Measurements from ENCODE around the gene FBLN7.
"Not testable (repeated sequence)": the region's sequence is repeated elsewhere in the genome, so short reads cannot be mapped to it uniquely, and the experiment has no call there.

FBLN7 gene

DNA sequence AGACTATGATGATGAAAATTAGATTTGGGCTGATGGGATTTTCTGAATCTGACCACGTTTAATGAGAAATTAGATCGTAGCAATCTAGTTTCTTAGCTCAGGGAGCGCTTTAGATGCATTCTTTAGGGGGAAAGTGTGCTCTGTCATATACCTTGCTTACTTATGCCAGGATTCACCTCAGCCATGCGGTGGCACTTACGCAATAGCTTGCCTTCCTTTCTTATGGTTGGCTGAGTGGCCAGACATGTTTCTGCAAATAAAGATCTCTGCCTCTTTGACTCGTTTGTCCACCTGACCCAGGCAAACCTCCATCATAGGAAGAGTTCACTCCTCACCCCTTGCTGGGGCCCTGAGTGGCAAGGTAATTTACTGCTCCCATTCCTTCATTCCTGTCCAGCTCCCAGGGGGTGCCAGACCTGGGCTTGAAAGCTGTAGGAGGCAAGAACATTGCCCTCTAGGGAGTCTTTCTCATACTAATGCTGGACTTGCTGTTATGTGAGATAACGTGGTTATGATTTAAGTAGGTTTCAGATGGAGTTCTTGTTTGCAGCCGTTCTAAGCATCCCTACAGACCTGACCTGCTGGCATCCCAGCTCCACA lies 57.1 kb downstream of the FBLN7 start:
- no peak overlapping the region for H3K27ac Mint-ChIP-seq
- no peak for ATAC-seq (ENCODE audit: low read depth)
- DNase-seq (ENCODE audit: low spot score in 2 of 2), result no peak
- H3K4me3 Mint-ChIP-seq, result no peak overlapping the region
- peaks cover 5% of the 10 kb centered on the region for H3K36me3 Mint-ChIP-seq
- H3K4me1 Mint-ChIP-seq, result peaks cover 3% of the 10 kb centered on the region
- H3K27me3 Mint-ChIP-seq, result peaks cover 4% of the 10 kb centered on the region
- peaks cover 3% of the 10 kb centered on the region for H3K9me3 Mint-ChIP-seq

DNA sequence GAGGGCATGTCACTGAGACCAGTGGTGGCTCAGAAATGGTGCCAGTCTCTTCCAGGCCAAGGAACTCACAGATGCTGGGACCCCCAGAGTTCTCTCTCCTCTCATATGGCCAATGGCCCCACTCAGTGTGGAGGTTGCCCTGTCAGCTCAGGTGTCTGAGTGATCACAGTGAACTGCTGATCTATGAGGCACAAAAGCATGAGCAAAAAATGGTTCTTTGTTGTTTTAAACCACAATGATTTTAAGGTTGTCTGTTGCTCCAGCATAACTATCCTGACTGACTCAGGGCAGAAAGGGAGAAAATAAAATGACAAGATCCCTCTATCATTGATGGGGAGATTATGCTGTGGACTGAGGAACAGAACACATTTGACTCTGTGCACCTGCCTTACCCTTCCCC lies 57.8 kb downstream of the FBLN7 start:
- no peak overlapping the region for H3K27ac Mint-ChIP-seq
- ATAC-seq (ENCODE audit: low read depth), result no peak
- peaks cover 3% of the 10 kb centered on the region for H3K9me3 Mint-ChIP-seq

DNA sequence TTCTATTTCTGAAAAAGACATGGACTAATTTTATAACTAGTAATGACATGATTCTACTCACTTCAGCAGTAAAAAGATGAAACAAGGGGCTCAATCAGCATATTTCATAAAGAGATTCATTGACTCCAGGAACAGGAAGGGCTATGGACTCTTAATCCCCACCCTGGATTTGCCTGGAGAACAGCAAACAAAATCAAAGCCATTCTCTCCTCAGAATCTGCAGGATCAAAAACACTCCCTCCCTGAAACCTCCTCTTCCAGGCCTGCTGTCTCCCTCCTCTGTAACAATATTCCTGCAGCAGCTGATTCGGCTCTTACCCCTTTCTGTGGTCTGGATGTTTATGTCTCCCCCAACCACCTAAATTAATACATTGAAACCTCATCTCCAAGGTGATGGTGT lies 59.7 kb downstream of the FBLN7 start:
- peaks cover 3% of the 10 kb centered on the region for H3K4me1 Mint-ChIP-seq
- no peak overlapping the region for H3K4me3 Mint-ChIP-seq
- no peak for DNase-seq (ENCODE audit: low spot score in 2 of 2)
- H3K27ac Mint-ChIP-seq, result no peak overlapping the region
- H3K36me3 Mint-ChIP-seq, result peaks cover 5% of the 10 kb centered on the region
- peaks cover 4% of the 10 kb centered on the region for H3K27me3 Mint-ChIP-seq
- no peak for ATAC-seq (ENCODE audit: low read depth)
- peaks cover 3% of the 10 kb centered on the region for H3K9me3 Mint-ChIP-seq

More for the DNA sequence above, 57.8 kb downstream of the FBLN7 start:
- H3K27me3 Mint-ChIP-seq, result peaks cover 4% of the 10 kb centered on the region
- H3K4me1 Mint-ChIP-seq, result peaks cover 3% of the 10 kb centered on the region
- no peak for DNase-seq (ENCODE audit: low spot score in 2 of 2)
- H3K36me3 Mint-ChIP-seq, result peaks cover 5% of the 10 kb centered on the region
- H3K4me3 Mint-ChIP-seq, result no peak overlapping the region

DNA sequence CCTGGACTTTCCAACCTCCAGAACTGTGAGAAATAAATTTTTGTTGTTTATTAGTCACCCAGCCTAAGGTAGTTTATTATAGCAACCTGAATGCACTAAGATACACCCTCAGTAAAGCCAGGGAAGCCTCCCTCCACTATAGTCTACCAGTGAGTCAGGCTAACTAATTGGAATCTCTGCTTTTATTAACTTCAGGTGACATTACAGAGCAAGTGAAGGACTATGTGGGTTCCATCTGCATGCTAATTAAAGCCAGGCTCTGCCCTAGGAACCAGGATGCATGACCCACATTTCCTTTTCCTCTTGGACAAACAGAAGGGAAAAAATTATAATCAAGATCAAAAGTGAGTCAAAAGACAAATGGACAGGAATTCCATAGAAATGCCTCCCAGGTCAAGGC lies 60.6 kb downstream of the FBLN7 start:
- no peak for DNase-seq (ENCODE audit: low spot score in 2 of 2)
- Mint-ChIP-seq H3K36me3 (peaks cover 5% of the 10 kb centered on the region), H3K27ac (no peak overlapping the region), H3K4me1 (peaks cover 3% of the 10 kb centered on the region), H3K4me3 (no peak overlapping the region), H3K27me3 (peaks cover 4% of the 10 kb centered on the region), H3K9me3 (peaks cover 3% of the 10 kb centered on the region)
- no peak for ATAC-seq (ENCODE audit: low read depth)

GRCh38 chr2:112199188-112199587 lies 61.0 kb downstream of the FBLN7 start:
- peaks cover 4% of the 10 kb centered on the region for H3K27me3 Mint-ChIP-seq
- H3K4me1 Mint-ChIP-seq, result peaks cover 3% of the 10 kb centered on the region
- peaks cover 5% of the 10 kb centered on the region for H3K36me3 Mint-ChIP-seq
- ATAC-seq (ENCODE audit: low read depth) (no peak), DNase-seq (ENCODE audit: low spot score in 2 of 2) (no peak)
- H3K27ac Mint-ChIP-seq, result no peak overlapping the region
- H3K9me3 Mint-ChIP-seq, result peaks cover 5% of the 10 kb centered on the region
- no peak overlapping the region for H3K4me3 Mint-ChIP-seq

GRCh38 chr2:112201696-112202430 lies 63.7 kb downstream of the FBLN7 start:
- DNase-seq (ENCODE audit: low spot score in 2 of 2) (no peak), ATAC-seq (ENCODE audit: low read depth) (no peak)
- Mint-ChIP-seq H3K4me1 (peaks cover 3% of the 10 kb centered on the region), H3K27me3 (peaks cover 4% of the 10 kb centered on the region), H3K36me3 (peaks cover 8% of the 10 kb centered on the region), H3K27ac (no peak overlapping the region), H3K9me3 (peaks cover 11% of the 10 kb centered on the region), H3K4me3 (no peak overlapping the region)

DNA sequence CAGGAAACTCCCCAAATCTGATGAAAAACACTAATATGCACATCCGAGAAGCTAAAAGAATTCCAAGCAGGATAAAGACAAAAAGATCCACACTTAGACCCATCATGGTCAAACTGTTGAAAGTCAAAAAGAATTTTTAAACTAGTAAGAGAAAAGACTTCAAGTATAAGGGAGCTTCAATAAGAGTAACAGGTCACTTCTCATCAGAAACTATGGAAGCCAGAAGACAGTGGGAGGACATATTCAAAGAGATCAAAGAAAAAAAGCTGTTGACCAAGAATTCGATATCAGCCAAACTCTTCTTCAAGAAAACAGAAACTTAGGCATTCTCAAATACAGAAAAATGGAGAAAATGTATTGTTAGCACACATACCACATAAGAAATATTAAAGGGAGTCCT lies 66.2 kb downstream of the FBLN7 start:
- no peak overlapping the region for H3K27ac Mint-ChIP-seq
- peaks cover 7% of the 10 kb centered on the region for H3K36me3 Mint-ChIP-seq
- peaks cover 11% of the 10 kb centered on the region for H3K9me3 Mint-ChIP-seq
- H3K4me1 Mint-ChIP-seq, result peaks cover 2% of the 10 kb centered on the region
- H3K27me3 Mint-ChIP-seq, result peaks cover 4% of the 10 kb centered on the region
- DNase-seq (ENCODE audit: low spot score in 2 of 2), result no peak
- ATAC-seq (ENCODE audit: low read depth), result no peak
- no peak overlapping the region for H3K4me3 Mint-ChIP-seq

- peaks cover 11% of the 10 kb centered on the region for H3K9me3 Mint-ChIP-seq
Observed at GRCh38 chr2:112207905-112208304, 69.7 kb downstream of the FBLN7 start.

GRCh38 chr2:112216167-112216566 lies 78.0 kb downstream of the FBLN7 start:
- H3K27me3 Mint-ChIP-seq, result no peaks in the 10 kb centered on the region
- no peak overlapping the region for H3K4me3 Mint-ChIP-seq
- peaks cover 28% of the 10 kb centered on the region for H3K36me3 Mint-ChIP-seq
- no peak overlapping the region for H3K27ac Mint-ChIP-seq
- no peaks in the 10 kb centered on the region for H3K4me1 Mint-ChIP-seq
- H3K9me3 Mint-ChIP-seq, result peaks cover 4% of the 10 kb centered on the region
- no peak for ATAC-seq (ENCODE audit: low read depth)
- no peak for DNase-seq (ENCODE audit: low spot score in 2 of 2)

More at GRCh38 chr2:112207905-112208304, 69.7 kb downstream of the FBLN7 start:
- H3K36me3 Mint-ChIP-seq, result peaks cover 14% of the 10 kb centered on the region
- not testable (repeated sequence) for H3K4me3 Mint-ChIP-seq; H3K27ac Mint-ChIP-seq; ATAC-seq (ENCODE audit: low read depth); H3K27me3 Mint-ChIP-seq; H3K4me1 Mint-ChIP-seq; DNase-seq (ENCODE audit: low spot score in 2 of 2)

DNA sequence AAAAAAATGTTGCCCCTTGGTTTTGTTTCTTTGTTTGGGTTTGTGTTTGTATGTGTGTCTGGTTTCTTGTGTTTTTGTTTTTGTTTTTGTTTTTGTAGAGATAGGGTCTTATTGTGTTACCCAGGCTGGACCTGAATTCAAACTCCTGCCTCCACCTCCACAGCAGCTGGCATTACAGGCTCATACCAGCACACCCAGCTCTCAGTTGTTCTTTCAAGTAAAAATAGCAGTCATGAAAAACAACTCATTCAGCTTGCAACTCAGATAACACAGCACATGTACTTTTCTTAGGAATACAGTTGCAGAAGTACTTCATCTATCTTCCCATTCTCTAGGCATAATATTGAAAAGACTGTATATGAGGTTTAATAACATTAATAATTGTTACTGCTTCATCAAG lies 79.7 kb downstream of the FBLN7 start:
- Mint-ChIP-seq H3K27me3 (no peaks in the 10 kb centered on the region), H3K36me3 (peaks cover 34% of the 10 kb centered on the region), H3K4me3 (no peak overlapping the region), H3K9me3 (peaks cover 9% of the 10 kb centered on the region), H3K27ac (no peak overlapping the region), H3K4me1 (no peaks in the 10 kb centered on the region)
- no peak for DNase-seq (ENCODE audit: low spot score in 2 of 2)
- no peak for ATAC-seq (ENCODE audit: low read depth)

DNA sequence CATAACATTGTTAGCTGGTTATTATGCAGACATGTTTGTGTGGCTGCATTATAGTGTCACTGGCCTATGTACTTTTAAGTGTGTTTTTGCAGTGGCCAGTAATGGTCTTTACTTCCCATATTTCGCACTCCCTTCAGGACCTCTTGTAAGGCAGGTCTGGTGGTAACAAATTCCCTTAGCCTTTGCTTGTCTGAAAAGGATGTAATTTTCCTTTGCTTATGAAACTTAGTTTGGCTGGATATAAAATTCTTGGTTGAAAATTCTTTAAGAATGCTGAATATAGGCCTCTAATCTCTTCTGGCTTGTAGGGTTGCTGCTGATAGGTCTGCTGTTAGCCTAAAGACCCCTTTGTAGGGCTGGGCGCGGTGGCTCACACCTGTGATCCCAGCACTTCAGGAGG lies 82.0 kb downstream of the FBLN7 start:
- Mint-ChIP-seq H3K27me3 (no peaks in the 10 kb centered on the region), H3K4me1 (no peaks in the 10 kb centered on the region), H3K36me3 (peaks cover 34% of the 10 kb centered on the region), H3K9me3 (peaks cover 9% of the 10 kb centered on the region), H3K4me3 (no peak overlapping the region), H3K27ac (no peak overlapping the region)
- ATAC-seq (ENCODE audit: low read depth), result no peak
- no peak for DNase-seq (ENCODE audit: low spot score in 2 of 2)

DNA sequence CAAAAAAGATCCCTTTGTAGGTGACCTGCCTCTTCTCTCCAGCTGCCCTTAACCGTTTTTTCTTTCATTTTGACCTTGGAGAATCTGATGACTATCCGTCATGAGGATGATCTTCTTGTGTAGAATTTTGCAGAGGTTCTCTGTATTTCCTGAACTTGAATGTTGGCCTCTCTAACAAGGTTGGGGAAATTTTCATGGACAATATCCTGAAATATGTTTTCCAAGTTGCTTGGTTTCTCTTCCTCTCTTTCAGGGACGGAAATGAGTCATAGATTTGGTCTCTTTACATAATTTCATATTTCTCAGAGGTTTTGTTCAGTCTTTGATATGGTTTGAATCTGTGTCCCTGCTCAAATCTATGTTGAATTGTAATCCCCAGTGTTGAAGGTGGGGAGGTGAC lies 82.6 kb downstream of the FBLN7 start:
- ATAC-seq (ENCODE audit: low read depth) (no peak), DNase-seq (ENCODE audit: low spot score in 2 of 2) (no peak)
- Mint-ChIP-seq H3K4me3 (no peak overlapping the region), H3K27ac (no peak overlapping the region), H3K9me3 (peaks cover 9% of the 10 kb centered on the region), H3K36me3 (peaks cover 32% of the 10 kb centered on the region), H3K27me3 (no peaks in the 10 kb centered on the region), H3K4me1 (no peaks in the 10 kb centered on the region)

DNA sequence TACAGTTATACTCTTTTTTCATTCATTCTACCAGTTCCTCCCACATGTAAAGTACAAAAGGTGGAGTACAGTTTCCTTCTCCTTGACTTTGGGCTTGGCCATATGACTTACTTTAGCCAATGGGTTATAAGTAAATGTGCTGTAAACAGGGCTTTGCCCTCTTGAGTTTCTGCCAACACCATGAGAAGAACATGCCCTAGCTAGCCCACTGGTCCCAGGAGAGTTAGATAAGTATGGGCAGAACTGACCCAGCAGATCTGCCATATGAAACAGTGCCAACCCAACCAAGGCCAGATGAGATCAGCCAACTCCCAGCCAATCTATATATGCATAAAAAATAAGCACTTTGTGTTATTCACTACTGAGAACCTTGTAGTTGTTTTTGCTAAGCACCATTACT lies 91.2 kb downstream of the FBLN7 start:
- no peaks in the 10 kb centered on the region for H3K27me3 Mint-ChIP-seq
- no peaks in the 10 kb centered on the region for H3K4me1 Mint-ChIP-seq
- H3K4me3 Mint-ChIP-seq, result no peak overlapping the region
- DNase-seq (ENCODE audit: low spot score in 2 of 2) (no peak), ATAC-seq (ENCODE audit: low read depth) (no peak)
- H3K36me3 Mint-ChIP-seq, result peaks cover 33% of the 10 kb centered on the region
- peaks cover 2% of the 10 kb centered on the region for H3K9me3 Mint-ChIP-seq
- H3K27ac Mint-ChIP-seq, result no peak overlapping the region

DNA sequence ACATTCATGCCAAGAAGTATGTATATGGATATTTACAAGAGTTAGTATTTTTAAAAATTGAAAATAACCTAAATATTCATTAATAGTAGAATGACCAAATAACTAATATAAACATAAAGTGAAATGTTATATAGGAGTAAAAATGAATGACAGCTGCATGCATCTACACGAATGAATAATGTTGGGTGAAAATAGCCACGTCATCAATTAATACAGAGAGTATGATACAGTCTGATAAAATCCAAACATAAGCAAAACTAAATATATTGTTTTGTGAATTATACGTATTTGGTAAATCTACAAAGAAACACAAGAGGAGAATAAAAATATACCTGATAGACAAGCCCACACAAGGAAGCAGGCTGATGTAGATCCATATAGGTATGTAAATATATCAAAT lies 92.2 kb downstream of the FBLN7 start:
- Mint-ChIP-seq H3K27ac (no peak overlapping the region), H3K27me3 (no peaks in the 10 kb centered on the region), H3K36me3 (peaks cover 28% of the 10 kb centered on the region), H3K4me1 (no peaks in the 10 kb centered on the region), H3K4me3 (no peak overlapping the region), H3K9me3 (peaks cover 2% of the 10 kb centered on the region)
- ATAC-seq (ENCODE audit: low read depth) (no peak), DNase-seq (ENCODE audit: low spot score in 2 of 2) (no peak)
